Esophagus muscularis mucosa (tissue), 3 donors: ENCODE measurements around the gene SCFD2.

ENCODE experiments used
- POLR2A ChIP-seq: fragments of 450-650 bp; IDR thresholded peaks from one replicate; pipeline ENCODE4 v1.6.1; 2017; ENCODE audit warnings: antibody characterized with exemption, moderate library complexity, mild to moderate bottlenecking, low read depth
- POLR2AphosphoS5 ChIP-seq, 2 donors: sonication (generic); formaldehyde crosslinking; IDR thresholded peaks; one replicate each; pipeline ENCODE4 v1.6.1; 2017; ENCODE audit warnings: antibody characterized with exemption in 2 of 2
- TF ChIP-seq, protein P1 (sequence below), 3 experiments: fragments of 200-600 bp in 2 of 3; fragments of 450-650 bp in 1 of 3; sonication (generic) in 2 of 3; IDR thresholded peaks; one replicate each; pipeline ENCODE4 v1.5.1; 2017 to 2019; ENCODE audit warnings: antibody characterized with exemption in 3 of 3, mild to moderate bottlenecking in 2 of 3, moderate library complexity in 1 of 3

DNA sequence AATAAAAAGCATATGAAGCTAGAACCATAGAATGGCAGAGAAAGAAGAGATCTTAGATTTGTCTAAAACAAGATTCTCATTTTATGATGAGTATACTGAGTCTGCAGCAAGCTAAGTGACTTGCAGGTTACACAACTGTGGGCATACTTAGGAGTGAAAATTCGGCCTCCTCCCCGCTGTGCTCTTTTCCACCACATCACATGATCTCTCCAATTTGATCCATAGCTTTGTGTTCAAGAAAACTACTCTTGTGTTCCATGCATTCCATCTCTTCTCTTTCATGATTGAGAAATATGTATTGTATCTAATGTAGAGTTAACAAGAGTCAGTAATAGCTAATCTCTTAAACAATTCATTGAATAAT lies 234.3 kb downstream of the SCFD2 start:
- TF ChIP-seq POLR2A = no peak
- TF ChIP-seq POLR2AphosphoS5 (IDR thresholded peaks at IDR 0.05) = no peak
- TF ChIP-seq, protein P1, sequence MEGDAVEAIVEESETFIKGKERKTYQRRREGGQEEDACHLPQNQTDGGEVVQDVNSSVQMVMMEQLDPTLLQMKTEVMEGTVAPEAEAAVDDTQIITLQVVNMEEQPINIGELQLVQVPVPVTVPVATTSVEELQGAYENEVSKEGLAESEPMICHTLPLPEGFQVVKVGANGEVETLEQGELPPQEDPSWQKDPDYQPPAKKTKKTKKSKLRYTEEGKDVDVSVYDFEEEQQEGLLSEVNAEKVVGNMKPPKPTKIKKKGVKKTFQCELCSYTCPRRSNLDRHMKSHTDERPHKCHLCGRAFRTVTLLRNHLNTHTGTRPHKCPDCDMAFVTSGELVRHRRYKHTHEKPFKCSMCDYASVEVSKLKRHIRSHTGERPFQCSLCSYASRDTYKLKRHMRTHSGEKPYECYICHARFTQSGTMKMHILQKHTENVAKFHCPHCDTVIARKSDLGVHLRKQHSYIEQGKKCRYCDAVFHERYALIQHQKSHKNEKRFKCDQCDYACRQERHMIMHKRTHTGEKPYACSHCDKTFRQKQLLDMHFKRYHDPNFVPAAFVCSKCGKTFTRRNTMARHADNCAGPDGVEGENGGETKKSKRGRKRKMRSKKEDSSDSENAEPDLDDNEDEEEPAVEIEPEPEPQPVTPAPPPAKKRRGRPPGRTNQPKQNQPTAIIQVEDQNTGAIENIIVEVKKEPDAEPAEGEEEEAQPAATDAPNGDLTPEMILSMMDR (IDR thresholded peaks at IDR 0.05) = no peak
